OCI-LY7 (cell line): ENCODE measurements around the gene ZDHHC14. TPM values are rescaled to one million over a fixed set of nuclear protein-coding genes. Genes with fewer than 3 reads are reported as not detected.

Experiments
- BruUV-seq: library from RNA; stranded (reverse); fragments of 400-500 nt; replicated peaks from 2 replicates; lab custom pipeline; 2021; lab: Mats Ljungman, UMichigan
- CTCF ChIA-PET: fragments of 300-600 bp; sonication (Branson Sonifier 250); formaldehyde crosslinking; loops from one replicate; lab custom pipeline; 2022; ENCODE audit warnings: antibody characterized with exemption; ENCODE audit not compliant: unreplicated experiment; lab: Charles Lee
- POLR2A ChIA-PET: fragments of 300-600 bp; sonication (Branson Sonifier 250); formaldehyde crosslinking; loops from one replicate; lab custom pipeline; 2022; ENCODE audit warnings: antibody characterized with exemption; lab: Charles Lee
- DNase-seq: peaks from one replicate; pipeline ENCODE4 v3.0.0-alpha.2; 2015; ENCODE audit warnings: low spot score
- H2AFZ ChIP-seq: fragments of 200-600 bp; sonication (generic), shearing (Covaris generic); 2 replicates; pipeline ENCODE4 v1.6.1; 2014; ENCODE audit warnings: mild to moderate bottlenecking, antibody characterized with exemption, low read length, moderate library complexity
- H3K27ac ChIP-seq: fragments of 200-600 bp; sonication (generic); 2 replicates; pipeline ENCODE4 v1.5.1; 2014; ENCODE audit warnings: mixed run types, low read depth, mild to moderate bottlenecking, moderate library complexity, low read length, inconsistent platforms; ENCODE audit not compliant: poor library complexity, severe bottlenecking
- H3K36me3 ChIP-seq: fragments of 200-600 bp; sonication (generic); 2 replicates; pipeline ENCODE4 v1.6.1; 2014; ENCODE audit warnings: mild to moderate bottlenecking, antibody characterized with exemption, low read length, moderate library complexity, mixed read lengths; ENCODE audit not compliant: insufficient read depth
- H3K4me1 ChIP-seq: fragments of 200-600 bp; sonication (generic); 2 replicates; pipeline ENCODE4 v1.5.1; 2014; ENCODE audit warnings: mild to moderate bottlenecking, low read length; ENCODE audit not compliant: insufficient read depth, poor library complexity, severe bottlenecking
- H3K4me2 ChIP-seq: fragments of 200-600 bp; sonication (generic); 2 replicates; pipeline ENCODE4 v1.6.1; 2014; ENCODE audit warnings: mild to moderate bottlenecking, low read length
- H3K4me3 ChIP-seq: fragments of 200-600 bp; sonication (generic); 2 replicates; pipeline ENCODE4 v1.5.1; 2014; ENCODE audit warnings: mild to moderate bottlenecking, low read depth, low read length; ENCODE audit not compliant: poor library complexity, severe bottlenecking
- H3K79me2 ChIP-seq: fragments of 200-600 bp; sonication (generic); 2 replicates; pipeline ENCODE4 v1.6.1; 2016; ENCODE audit warnings: low read depth, mild to moderate bottlenecking, low read length, moderate library complexity, mixed read lengths; ENCODE audit not compliant: insufficient read depth
- H3K9me2 ChIP-seq: fragments of 200-600 bp; sonication (generic); 2 replicates; pipeline ENCODE4 v1.6.1; 2016; ENCODE audit warnings: mild to moderate bottlenecking, low read length, mixed read lengths; ENCODE audit not compliant: insufficient read depth
- H3K9me3 ChIP-seq: fragments of 200-600 bp; sonication (generic); 2 replicates; pipeline ENCODE4 v1.6.1; 2014; ENCODE audit warnings: mild to moderate bottlenecking, mixed run types, low read length, mixed read lengths
- H4K20me1 ChIP-seq: fragments of 200-600 bp; sonication (generic); 2 replicates; pipeline ENCODE4 v1.6.1; 2014; ENCODE audit warnings: mild to moderate bottlenecking, antibody characterized with exemption, low read length, moderate library complexity, mixed read lengths; ENCODE audit not compliant: insufficient read depth
- EZH2phosphoT487 ChIP-seq: fragments of 200-600 bp; sonication (generic); IDR thresholded peaks from 2 replicates; pipeline ENCODE4 v1.6.1; 2018; ENCODE audit warnings: low read depth, borderline replicate concordance, mild to moderate bottlenecking, mixed run types, antibody characterized with exemption, low read length, moderate library complexity, mixed read lengths
- intact Hi-C: fragments of 100-400 bp; cut with micrococcal nuclease; formaldehyde crosslinking; loops from one replicate; pipeline ENCODE4 v1.10.0; 2022; ENCODE audit not compliant: unreplicated experiment
- total RNA-seq, 2 experiments: library from RNA; depleted of rRNA in 1 of 2; stranded (reverse); fragments of >200 nt in 1 of 2; shearing (Covaris generic) in 1 of 2; gene quantifications; 2 replicates each; pipeline ENCODE4 v1.2.3, GENCODE V29; 2014 to 2022
- TF ChIP-seq, protein P1 (sequence below): fragments of 200-600 bp; sonication (generic); conservative IDR thresholded peaks from 2 replicates; pipeline ENCODE4 v1.5.1; 2014; ENCODE audit warnings: mild to moderate bottlenecking, antibody characterized with exemption, low read length, moderate library complexity, mixed read lengths

Gene ZDHHC14
- total RNA-seq, 2 experiments from 2014 or later, result 0.69 to 3.0 TPM

DNA sequence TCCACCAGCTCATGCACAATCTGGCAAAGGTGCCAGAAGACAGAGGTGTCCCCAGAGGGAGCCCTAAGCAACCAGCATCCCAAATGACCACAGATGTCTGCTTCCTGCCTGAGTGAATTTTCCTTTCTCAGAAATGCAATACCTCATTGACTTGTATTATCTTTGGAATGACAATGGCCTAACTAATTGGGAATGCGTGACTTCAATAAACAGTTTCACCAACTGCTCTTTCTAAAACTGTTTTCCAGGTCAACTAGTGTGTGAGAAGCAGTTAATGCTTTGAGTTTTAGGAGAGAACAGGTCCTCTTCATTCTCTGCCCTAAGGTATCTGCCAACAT is 333.1 kb downstream of the ZDHHC14 start:
- H3K27ac ChIP-seq, result no peak overlapping the region
- H3K79me2 ChIP-seq, result no peaks in the 10 kb centered on the region
- H3K4me3 ChIP-seq, result no peak overlapping the region
- CTCF ChIA-PET, result no interaction called here
- H2AFZ ChIP-seq, result no peak overlapping the region
- H3K4me1 ChIP-seq, result no peaks in the 10 kb centered on the region
- H3K9me3 ChIP-seq, result no peaks in the 10 kb centered on the region
- no peak for DNase-seq
- no TSS peak for BruUV-seq
- H4K20me1 ChIP-seq, result no peaks in the 10 kb centered on the region
- POLR2A ChIA-PET, result no interaction called here
- H3K36me3 ChIP-seq, result no peaks in the 10 kb centered on the region
- H3K4me2 ChIP-seq, result no peak overlapping the region
- H3K9me2 ChIP-seq, result no peaks in the 10 kb centered on the region
- intact Hi-C loops, result no loop called here
- TF ChIP-seq EZH2phosphoT487, result no peak
- TF ChIP-seq, protein P1, sequence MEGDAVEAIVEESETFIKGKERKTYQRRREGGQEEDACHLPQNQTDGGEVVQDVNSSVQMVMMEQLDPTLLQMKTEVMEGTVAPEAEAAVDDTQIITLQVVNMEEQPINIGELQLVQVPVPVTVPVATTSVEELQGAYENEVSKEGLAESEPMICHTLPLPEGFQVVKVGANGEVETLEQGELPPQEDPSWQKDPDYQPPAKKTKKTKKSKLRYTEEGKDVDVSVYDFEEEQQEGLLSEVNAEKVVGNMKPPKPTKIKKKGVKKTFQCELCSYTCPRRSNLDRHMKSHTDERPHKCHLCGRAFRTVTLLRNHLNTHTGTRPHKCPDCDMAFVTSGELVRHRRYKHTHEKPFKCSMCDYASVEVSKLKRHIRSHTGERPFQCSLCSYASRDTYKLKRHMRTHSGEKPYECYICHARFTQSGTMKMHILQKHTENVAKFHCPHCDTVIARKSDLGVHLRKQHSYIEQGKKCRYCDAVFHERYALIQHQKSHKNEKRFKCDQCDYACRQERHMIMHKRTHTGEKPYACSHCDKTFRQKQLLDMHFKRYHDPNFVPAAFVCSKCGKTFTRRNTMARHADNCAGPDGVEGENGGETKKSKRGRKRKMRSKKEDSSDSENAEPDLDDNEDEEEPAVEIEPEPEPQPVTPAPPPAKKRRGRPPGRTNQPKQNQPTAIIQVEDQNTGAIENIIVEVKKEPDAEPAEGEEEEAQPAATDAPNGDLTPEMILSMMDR, result no peak

DNA sequence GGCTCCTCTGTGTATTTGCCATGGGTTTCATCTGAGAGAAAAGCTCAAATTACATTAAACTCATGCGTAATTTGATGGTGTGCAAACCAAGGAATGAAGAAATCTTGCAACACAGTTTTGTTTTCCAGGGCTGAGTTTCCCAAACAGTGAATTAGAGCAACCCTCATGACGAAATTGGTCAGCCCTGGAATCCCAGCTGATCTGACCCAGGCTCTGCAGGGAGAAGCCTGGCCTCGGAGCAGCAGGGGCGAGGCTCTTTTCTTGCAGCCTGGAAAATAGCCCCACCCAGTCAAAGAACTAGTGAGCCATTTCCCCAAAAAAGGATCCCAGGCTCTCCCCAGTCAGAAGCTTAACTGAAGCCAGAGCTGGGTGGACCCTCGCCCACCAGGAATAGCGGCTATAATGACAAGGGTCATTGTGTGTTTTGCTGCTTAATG is 334.8 kb downstream of the ZDHHC14 start:
- POLR2A ChIA-PET, result interaction anchor here (0.7 to 0.8 kb wide), 2 partner anchors 288 to 311 kb away, joined by 3 read pairs; no protein-coding TSS in a partner anchor
- no peak for DNase-seq
- Histone ChIP-seq H3K4me2 (no peak overlapping the region), H3K9me2 (no peaks in the 10 kb centered on the region), H3K79me2 (no peaks in the 10 kb centered on the region), H3K4me3 (no peak overlapping the region), H3K36me3 (no peaks in the 10 kb centered on the region), H3K9me3 (no peaks in the 10 kb centered on the region), H3K27ac (no peak overlapping the region), H4K20me1 (no peaks in the 10 kb centered on the region), H3K4me1 (no peaks in the 10 kb centered on the region), H2AFZ (no peak overlapping the region)
- intact Hi-C loops, result no loop called here
- TF ChIP-seq EZH2phosphoT487, result no peak
- TF ChIP-seq, protein P1, result no peak
- BruUV-seq, result no TSS peak
- CTCF ChIA-PET, result no interaction called here

DNA sequence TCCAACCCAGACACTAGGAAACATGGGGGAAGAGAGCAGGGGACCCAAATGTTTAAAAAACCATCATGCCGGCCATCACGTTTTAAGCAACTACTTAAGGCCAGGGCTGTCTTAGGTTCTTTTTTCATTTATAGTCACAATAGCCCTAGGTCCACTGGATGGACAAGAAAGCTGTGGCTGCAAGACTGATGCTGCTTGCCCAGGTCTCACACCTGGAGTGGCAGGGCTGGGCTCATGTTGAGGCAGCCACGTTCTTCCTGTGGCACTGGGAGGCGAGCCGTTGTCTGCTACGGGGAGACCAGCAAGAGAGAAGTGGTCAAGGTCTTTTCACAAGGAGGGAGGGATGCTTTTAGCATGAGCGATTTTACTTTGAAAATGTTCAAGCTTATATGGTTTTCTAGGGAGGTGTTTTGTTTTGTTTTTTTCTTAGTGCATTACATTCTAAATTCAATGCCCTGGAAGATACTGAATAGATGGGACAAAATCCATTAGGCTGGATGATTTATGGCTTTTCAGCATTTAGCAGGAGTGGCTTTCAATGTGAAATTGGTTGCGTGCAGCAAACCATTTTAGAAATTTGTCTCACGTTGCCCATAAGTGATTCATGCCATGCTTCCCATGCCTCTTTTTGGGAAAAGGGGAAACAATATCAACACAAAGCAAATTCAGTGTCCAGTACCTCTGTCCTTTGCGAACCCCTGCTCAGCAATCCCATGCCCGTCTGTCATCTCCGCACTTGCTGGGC is 335.4 kb downstream of the ZDHHC14 start:
- H3K79me2 ChIP-seq, result no peaks in the 10 kb centered on the region
- no peak for DNase-seq
- H2AFZ ChIP-seq, result no peak overlapping the region
- no peak overlapping the region for H3K4me2 ChIP-seq
- no TSS peak for BruUV-seq
- H3K36me3 ChIP-seq, result no peaks in the 10 kb centered on the region
- H3K27ac ChIP-seq, result no peak overlapping the region
- H3K9me3 ChIP-seq, result no peaks in the 10 kb centered on the region
- TF ChIP-seq EZH2phosphoT487, result no peak
- TF ChIP-seq, protein P1, result no peak
- H3K9me2 ChIP-seq, result no peaks in the 10 kb centered on the region
- CTCF ChIA-PET, result no interaction called here
- no peaks in the 10 kb centered on the region for H4K20me1 ChIP-seq
- no peak overlapping the region for H3K4me3 ChIP-seq
- intact Hi-C loops, result no loop called here
- POLR2A ChIA-PET, result interaction anchor here (0.8 kb wide), 1 partner anchor 288 kb away, joined by 3 read pairs; no protein-coding TSS in a partner anchor
- no peaks in the 10 kb centered on the region for H3K4me1 ChIP-seq
